ENCODE data around the gene GREM2. TPM values are rescaled to one million over a fixed set of nuclear protein-coding genes. Genes with fewer than 3 reads are reported as not detected.

GREM2 gene
- total RNA-seq, 2 experiments from 2014 or later = not detected

DNA sequence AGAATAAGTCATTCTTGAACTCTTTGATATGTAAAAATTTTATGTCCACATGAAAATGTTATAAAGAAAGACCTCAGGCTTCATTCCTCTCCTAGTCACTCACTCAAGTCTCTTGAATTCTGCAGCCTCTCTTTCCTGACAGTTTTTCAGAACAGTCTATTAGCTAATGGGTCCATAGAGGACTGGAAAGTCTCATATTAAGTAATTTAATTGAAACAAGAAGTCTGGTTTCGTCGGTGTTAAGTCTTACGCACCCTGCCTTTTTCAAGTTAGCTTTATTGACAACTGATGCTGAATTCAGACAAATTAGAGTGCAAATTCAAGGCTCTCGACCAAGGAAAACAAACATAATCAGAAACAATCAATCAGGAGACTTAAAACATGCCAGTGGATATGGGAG is 105.8 kb downstream of the GREM2 start:
- POLR2A ChIA-PET = no interaction called here
- CTCF ChIA-PET = no interaction called here

DNA sequence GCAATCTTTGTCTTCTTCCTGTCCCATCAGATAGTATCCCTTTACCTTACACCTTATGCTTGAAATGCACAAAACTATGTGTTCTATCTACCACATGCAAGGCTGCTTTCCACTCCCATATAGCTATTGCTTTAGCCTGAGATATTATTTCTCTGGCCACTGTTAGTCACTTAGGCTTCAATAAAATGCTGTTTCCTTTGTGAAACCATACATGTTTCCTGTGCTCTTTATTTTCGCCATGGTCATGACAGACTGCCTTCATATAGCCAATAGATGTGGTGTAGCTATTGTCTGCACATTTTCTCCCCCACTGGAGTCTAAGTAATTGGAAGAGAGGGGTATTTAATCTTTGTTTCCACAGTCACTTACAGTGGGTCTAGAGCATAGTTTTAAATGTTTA is 108.4 kb downstream of the GREM2 start:
- ChIA-PET POLR2A (no interaction called here), CTCF (no interaction called here)

DNA sequence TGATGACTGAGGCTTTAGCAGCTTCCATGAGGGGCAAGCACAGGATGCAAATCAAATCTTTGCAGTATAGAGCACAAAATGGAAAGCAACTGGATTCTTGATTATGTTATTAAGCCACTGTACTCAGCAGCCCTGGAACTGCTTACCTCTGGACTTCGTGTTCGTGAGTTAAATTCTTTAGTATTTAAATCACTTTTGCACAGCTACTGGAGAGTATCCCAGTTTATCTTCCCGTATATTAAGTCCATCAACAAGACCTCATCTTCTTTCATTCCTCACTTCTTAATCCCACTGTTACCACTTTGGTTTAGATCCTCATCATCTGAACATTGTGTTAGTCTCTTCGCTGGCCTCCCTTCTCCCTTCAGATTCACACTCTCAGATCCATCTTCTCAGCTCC is 108.9 kb downstream of the GREM2 start:
- ChIA-PET CTCF (no interaction called here), POLR2A (no interaction called here)

DNA sequence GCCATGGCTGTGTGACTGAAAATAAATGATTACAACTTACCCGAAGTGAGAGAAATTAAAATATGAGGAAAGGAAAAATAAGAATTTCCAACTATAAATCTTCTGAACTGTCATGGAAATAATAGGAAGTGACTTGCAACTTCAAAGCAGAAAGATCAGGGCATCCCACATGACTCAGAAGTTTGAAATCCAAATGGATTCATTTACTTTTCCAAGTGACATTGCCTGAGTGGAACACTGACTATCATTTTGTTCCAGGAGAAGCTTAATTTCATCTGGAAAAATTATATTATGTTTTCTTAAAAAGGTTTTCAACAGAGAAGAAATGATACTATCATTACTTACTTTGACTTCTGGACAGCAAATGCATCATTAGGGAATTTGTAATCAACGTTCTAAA is 110.8 kb downstream of the GREM2 start:
- CTCF ChIA-PET = interaction anchor here (0.6 kb wide), 1 partner anchor 30 kb away, joined by 3 read pairs; no protein-coding TSS in a partner anchor
- POLR2A ChIA-PET = no interaction called here

DNA sequence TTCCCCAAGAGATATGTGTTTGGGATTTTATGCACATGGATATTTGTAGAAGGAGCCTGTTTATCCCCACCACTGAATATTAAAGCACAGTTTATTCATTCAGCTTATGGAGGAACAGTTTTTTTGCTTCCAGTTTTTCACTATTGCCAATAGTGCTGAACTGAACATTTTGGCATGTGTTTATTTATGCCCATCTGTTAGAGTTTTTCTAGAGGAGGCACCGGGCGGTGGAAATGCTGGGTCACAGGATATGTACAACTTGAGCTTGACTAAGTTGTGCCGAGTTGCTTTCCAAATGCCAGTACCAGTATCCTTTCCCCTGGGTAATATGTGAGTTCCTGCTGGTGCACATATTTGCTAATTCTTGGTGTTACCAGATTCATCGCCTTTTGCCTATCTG is 111.3 kb downstream of the GREM2 start:
- ChIA-PET CTCF (interaction anchor here (0.6 kb wide), 1 partner anchor 30 kb away, joined by 3 read pairs; no protein-coding TSS in a partner anchor), POLR2A (no interaction called here)

DNA sequence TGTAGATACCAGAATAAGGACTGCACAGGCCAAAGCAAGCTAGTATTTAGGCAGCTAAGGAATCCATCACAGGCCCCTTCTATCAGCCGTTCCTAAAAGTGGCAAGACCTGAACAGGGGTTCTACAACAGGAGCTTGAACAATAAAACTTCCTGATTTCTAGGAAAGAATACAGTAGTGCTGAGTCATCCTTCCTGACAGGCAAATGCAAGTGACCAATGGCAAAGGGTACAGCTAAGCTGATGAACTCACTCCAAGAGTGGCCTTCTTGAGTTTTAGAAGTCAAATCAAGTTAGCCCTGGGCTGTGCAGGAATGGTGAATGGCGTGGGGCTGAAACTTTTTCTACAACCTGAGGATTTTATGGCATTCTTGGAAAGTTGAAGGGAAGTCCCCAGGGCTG is 112.9 kb downstream of the GREM2 start:
- ChIA-PET POLR2A (no interaction called here), CTCF (no interaction called here)

DNA sequence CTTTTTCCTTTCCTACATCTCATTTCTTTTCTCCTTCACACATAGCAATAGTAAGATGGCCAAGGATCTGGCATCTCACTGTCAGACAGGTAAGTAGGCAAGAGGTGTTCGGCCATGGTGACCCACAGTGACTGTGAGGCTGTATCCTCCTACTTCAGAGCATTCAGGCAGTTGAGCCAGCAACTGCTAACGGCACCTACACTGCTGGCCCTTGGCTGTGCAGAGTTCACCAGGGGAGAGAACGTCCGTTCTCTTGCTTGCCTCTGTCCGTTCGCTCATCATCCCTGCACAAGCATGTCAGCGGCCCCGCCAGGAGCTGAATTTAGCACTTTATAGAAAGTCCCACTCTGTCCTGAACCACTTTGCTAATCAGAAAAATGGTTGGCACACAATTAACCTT is 113.6 kb downstream of the GREM2 start:
- ChIA-PET POLR2A (no interaction called here), CTCF (no interaction called here)

DNA sequence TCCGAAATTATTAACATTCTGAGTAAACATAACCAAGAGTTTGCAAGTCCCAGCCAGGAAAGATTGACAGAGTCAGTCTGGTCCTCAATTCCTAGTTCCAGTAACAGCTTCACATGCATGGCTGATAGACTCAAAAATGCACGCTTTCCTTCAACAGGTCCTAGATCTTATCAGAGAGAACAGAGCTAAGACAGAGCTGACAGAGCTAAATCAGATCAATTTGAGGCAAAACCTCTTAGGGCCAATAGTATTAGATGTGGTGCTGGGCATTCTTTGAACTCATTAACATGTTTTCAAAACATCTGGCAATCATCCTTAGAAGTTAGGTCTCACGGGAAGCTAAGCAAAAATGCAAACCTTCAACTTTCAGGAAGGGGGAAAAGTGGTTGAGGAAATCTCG is 114.0 kb downstream of the GREM2 start:
- POLR2A ChIA-PET = no interaction called here

DNA sequence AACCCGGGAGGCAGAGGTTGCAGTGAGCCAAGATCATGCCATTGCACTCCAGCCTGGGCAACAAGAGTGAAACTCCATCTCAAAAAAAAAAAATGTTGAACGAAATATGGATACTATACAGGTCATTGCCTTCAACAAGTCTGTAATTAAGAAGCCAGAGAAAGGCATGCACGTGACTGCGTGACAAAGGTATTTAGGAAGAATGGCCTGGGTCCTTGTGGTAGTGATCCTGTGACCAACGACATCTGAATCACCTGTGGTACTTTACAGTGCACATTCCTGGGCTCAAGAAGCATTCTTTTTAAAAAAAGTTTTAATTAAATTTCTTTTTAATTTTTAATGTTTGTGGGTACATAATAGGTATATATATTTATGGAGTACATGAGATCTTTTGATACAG is 115.0 kb downstream of the GREM2 start:
- POLR2A ChIA-PET = no interaction called here
- CTCF ChIA-PET = no interaction called here

More for the DNA sequence above, 114.0 kb downstream of the GREM2 start:
- CTCF ChIA-PET = no interaction called here

DNA sequence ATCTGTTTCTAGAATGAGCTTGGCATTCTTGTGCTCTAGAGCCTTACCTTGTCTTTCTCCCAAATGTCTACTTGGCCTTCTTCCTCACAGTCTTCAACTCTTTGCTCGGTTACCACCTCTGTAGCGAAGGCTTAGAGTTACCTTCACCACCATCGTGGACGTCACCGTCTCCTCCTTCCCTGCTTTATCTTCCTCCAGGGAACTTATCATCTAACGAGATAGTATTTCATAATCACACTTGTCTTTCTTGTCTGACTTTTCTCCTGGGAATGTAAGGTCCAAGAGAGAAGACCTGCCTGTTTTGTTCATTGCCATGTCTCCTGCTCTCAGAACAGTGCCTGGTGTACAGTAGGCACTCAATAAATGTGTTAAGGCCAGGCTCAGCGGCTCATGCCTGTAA is 115.6 kb downstream of the GREM2 start:
- ChIA-PET CTCF (no interaction called here), POLR2A (no interaction called here)

DNA sequence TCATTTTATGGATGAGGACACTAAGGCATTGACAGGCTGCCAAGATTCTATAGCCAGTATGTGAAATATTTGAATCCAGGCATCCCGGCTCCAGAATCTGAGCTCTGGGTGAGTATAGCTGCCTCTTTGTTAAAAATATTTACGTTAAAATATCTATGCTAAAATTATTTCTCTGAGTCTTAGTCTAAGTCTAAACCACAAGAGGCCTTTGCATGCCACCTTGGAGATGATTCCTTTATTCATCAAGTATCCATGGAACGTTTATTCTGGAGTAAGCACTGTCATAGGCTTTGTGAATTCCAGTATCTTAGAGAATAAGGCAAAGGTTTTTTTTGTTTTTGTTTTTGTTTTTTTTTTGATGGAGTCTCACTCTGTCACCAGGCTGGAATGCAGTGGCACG is 116.4 kb downstream of the GREM2 start:
- CTCF ChIA-PET = no interaction called here
- POLR2A ChIA-PET = no interaction called here

DNA sequence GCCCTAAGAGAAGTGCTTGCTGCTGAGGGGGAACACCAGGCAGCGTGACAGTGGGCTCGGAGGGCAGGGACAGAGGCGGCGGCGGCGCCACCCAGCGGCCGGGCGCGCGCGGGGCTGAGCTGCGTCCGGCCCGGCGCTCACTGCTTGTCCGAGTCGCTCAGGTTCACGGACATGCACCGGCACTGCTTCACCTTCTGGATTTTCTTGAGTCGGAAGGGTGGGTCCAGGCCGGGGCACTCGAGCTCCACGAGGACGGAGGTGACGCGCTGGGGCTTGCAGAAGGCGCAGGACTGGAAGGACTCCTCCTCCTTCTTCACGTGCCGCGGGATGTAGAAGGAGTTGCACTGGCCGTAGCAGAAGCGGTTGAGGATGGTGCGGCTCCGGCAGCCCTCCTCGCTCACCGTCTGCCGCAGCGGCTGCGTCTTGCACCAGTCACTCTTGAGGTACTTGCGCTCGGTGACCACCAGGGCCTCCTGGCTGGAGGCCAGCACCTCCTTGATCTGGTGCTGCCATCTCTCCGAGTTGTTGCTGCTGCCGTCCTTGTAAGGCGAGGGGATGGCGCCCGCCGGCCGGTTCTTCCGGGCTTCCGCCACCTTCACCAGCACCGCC is 119.0 kb downstream of the GREM2 start:
- ChIA-PET POLR2A (no interaction called here), CTCF (no interaction called here)

DNA sequence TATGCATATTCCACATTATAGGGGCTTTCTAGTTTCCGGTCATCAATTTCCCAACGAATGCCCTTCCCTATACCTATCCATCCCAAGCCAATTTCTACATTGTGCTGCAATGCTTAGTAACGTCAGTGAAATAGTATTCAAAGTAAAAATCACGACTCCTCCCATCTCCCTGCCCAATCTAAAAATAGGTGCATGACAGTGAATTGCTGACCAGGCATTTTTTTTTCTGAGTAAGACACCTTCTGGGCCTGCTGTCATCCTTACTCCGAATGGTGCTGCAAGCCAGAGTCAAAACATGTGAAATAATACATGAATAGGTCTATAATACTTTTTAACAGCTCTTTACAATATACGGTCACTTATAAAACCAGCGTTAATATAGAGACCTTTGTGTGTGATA is 120.2 kb downstream of the GREM2 start:
- ChIA-PET POLR2A (no interaction called here), CTCF (no interaction called here)

DNA sequence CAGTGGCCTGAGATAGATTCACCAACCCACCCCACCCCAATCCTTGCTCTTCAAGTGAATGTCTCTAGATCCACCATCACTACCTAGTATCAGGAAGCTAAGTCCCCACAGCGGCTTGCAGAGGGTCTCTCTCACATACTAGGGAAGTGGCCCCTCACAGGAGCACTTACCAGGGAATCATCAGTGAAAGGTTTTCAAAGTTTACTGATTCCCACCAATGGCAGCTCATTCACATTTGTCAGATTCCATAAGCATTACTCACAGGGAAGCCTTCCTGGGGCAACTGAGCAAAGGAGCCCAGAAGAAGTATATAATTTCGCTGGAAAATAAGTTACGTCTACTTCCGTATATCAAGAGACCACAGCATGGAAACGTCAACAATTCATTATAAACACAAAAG is 120.8 kb downstream of the GREM2 start:
- ChIA-PET CTCF (no interaction called here), POLR2A (no interaction called here)

DNA sequence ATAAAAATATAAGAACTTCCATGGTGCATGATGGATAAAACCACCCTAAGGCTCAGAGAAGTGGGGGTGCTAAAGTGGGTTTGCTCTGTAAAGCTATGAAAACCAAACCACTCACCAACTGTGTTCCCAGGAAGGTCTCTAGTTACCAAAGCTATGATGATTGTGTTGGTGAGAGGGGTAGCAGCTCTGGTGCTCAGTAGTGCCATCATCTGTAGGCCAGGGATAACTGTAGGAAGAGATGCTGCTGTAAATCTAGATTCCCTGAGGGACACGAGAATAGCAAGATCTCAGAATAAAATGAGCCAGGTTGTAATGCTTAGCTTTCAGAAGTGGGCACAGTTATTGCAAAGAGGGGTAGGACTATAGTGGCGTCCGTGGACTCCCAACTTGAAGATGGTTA is 124.5 kb downstream of the GREM2 start:
- ChIA-PET POLR2A (no interaction called here), CTCF (no interaction called here)

DNA sequence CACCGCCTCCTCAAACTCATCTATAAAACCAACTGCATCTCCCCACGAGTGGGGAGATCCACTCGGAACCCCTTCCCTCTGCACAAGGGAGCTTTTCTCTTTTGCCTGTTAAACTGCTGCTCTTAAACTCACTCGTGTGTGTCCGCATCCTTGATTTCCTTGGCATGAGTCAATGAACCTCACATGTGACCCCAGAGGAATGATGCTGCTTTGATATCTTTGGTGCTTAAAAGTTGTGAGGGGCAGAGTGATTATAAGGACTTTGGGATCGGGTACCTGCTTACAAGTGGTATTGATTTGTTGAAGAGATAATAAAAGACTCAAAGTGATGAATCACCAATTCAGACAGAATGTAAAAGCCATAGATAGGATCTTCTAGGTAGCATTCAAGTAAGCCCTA is 125.3 kb downstream of the GREM2 start:
- CTCF ChIA-PET = no interaction called here
- POLR2A ChIA-PET = no interaction called here

DNA sequence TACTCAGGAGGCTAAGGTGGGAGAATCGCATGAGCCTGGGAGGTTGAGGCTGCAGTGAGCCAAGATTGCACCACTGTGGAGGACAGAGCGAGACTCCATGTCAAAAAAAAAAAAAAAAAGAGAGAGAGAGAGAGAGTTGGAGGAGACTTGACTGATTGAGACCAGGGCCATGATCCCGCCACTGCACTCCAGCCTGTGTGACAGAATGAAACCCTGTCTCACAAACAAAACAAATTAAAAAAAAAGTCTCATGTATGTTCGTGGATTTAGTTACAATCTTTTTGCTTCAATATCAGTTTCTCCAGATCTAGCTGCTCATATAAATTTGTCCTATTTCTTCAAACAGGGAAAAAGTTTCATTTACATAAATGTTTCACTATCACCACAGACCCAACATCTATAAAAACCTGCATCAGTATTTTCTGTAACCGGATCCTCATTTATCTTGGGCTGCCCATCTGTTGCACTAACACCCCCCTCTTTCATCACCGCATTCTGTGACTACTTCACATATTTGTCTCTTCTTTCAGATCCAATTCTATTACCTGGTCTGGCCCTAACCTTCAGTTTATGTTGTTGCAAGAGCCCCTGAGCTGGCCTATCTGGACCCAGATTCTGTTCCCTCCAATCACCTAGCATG is 127.0 kb downstream of the GREM2 start:
- ChIA-PET POLR2A (no interaction called here), CTCF (no interaction called here)

DNA sequence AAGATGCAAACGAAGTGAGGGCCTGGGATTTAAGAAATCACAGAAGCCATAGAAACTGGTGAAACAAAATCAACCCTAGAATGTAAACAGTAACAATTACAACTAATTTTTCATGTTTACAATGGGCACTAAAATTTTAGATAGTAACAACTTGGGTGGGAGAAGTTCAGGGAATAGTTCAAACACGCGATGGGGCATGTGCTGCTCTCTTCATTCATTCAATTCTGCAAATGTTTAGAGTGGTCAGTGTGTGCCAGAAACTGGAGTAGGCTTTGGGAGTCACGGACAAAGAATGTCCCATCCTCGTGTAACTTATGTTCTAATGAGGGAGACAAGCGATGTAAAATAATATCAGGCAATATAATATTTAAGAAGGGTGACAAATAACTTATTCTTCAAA is 133.4 kb downstream of the GREM2 start:
- POLR2A ChIA-PET = no interaction called here
- CTCF ChIA-PET = no interaction called here

DNA sequence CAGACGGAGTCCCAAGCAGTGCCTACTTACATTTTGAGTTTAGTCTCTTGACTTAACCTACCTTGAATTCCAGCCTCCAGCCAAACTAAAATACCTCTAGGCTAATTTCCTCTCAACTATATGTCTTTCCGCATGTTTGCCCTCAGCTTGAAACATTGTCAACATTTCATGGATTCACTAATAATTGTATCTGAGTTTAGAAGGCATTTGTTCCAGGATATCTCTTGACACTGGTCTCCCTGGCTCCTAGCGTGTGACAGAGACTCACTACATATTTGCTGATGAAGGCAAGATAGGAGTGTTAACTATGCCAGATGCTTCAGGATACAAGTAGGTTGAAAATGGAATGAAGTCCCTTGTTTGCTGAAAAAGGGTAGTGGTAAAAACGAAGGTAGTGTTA is 136.1 kb downstream of the GREM2 start:
- POLR2A ChIA-PET = no interaction called here
- CTCF ChIA-PET = no interaction called here

DNA sequence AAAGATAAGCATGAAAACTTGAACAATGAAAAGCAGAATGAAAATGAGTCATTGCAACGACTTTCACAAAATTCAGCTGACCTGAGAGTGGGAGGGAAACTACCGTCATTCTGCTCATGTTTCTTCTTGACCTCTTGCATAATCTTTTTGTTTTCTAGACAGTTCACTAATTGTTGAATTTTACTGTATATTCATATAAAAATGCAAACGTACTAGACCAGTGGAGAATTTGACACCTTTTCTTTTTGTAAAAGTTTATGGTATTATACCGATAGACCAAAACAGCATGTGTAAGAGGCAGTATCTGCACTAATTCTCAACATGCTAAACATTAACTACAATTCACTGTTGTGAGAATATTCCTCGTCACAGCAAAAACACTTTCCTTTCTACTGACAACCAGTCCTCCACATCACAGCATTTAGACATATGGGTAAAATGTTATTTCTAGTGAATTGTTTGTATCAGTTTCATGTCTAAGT is 137.8 kb downstream of the GREM2 start:
- ChIA-PET POLR2A (no interaction called here), CTCF (no interaction called here)

DNA sequence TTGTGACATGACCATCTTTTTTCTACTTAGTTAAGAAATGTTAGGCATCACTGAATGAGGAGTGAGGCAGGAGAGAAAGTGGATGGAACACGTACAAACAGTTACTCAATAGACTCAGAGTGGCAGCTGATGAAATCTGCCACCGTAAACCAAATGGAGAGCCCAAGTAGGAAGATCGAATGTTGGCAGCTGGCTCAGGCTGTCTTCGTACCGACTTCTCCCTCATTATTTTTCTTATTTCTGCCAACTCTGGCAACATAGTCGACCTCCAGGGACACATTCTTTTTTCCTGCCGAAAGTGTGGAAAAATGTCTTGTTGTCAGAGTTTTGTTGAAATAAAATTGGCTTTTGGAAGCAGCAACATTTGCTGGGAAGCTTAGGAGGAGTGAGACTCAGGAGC is 143.3 kb downstream of the GREM2 start:
- POLR2A ChIA-PET = no interaction called here
- CTCF ChIA-PET = no interaction called here

DNA sequence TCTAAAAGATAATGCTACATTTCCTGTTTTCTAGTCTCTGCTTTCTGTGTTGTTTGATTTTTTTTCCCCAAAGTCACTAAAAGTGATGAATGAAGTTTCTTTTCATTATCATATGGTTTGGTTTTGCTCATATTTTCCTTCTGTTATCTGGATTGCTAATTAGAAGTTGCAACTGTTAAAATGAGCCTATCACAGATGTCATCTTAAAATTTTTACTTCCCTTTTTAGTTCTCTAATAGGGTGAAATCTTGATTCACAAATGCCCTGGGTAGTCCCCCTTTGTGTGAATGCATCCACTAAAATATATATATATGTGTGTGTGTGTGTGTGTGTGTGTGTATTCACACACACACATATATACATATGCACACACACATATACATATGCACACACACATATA is 144.1 kb downstream of the GREM2 start:
- CTCF ChIA-PET = no interaction called here
- POLR2A ChIA-PET = no interaction called here
